HepG2 (cell line): ENCODE results near the gene QPCT. TPM values are rescaled to one million over a fixed set of nuclear protein-coding genes. Genes with fewer than 3 reads are reported as not detected.

Experiments used
- GATA4 ChIP-seq: sonication (generic); IDR thresholded peaks from 2 replicates; pipeline ENCODE4 v1.6.1; 2016; ENCODE audit warnings: antibody characterized with exemption, low read depth, borderline replicate concordance
- MIXL1 ChIP-seq: IDR thresholded peaks from 2 replicates; pipeline ENCODE4 v1.6.1; 2016
- RFX5 ChIP-seq: IDR thresholded peaks from 2 replicates; pipeline ENCODE4 v1.6.1; 2011; ENCODE audit warnings: low read depth, low read length, improper control_type of control experiment
- SPEN ChIP-seq: sonication (generic); formaldehyde crosslinking; IDR thresholded peaks from 2 replicates; pipeline ENCODE4 v1.5.1; 2020; ENCODE audit warnings: low read depth, mild to moderate bottlenecking, missing genetic modification reagents
- ZFP36L1 ChIP-seq: sonication (generic); formaldehyde crosslinking; IDR thresholded peaks from 2 replicates; pipeline ENCODE4 v1.8.0; 2022; ENCODE audit warnings: mild to moderate bottlenecking, missing genetic modification reagents, moderate library complexity
- ZNF30 ChIP-seq: sonication (generic); formaldehyde crosslinking; IDR thresholded peaks from 2 replicates; pipeline ENCODE4 v1.5.0; 2020; ENCODE audit warnings: mild to moderate bottlenecking, missing genetic modification reagents
- ZNF749 ChIP-seq: sonication (generic); formaldehyde crosslinking; IDR thresholded peaks from 2 replicates; pipeline ENCODE4 v1.8.0; 2022; ENCODE audit warnings: mild to moderate bottlenecking, missing genetic modification reagents, moderate library complexity, borderline replicate concordance
- ZNF777 ChIP-seq: sonication (generic); formaldehyde crosslinking; IDR thresholded peaks from 2 replicates; pipeline ENCODE4 v1.4.0; 2020; ENCODE audit warnings: missing genetic modification reagents
- ZNF780A ChIP-seq: sonication (generic); formaldehyde crosslinking; IDR thresholded peaks from 2 replicates; pipeline ENCODE4 v1.8.0; 2022; ENCODE audit warnings: mild to moderate bottlenecking, missing genetic modification reagents, moderate library complexity
- polyA plus RNA-seq, 8 experiments: library from polyadenylated mRNA; depleted of rRNA in 3 of 8; stranded (reverse) in 7 of 8; unstranded in 1 of 8; fragments of >200 nt; fragmentation: Illumina TruSeq in 4 of 8; extraction: Trizol in 4 of 8; gene quantifications; 2 replicates each; pipeline versions ENCODE4 v1.2.1 to v1.2.3, GENCODE V29; 2011 to 2016; ENCODE audit warnings: low read depth in 4 of 8, missing spikeins in 1 of 8, mixed read lengths in 1 of 8; ENCODE audit not compliant: insufficient read depth in 1 of 8
- total RNA-seq, 5 experiments: library from RNA; depleted of rRNA; stranded (reverse); fragments of >200 nt; fragmentation: Illumina TruSeq; extraction: Trizol; gene quantifications; 2 replicates each; pipeline ENCODE4 v1.2.3, GENCODE V29; 2016; ENCODE audit warnings: low read depth in 1 of 5
- TF ChIP-seq, protein P1 (sequence below): sonication (generic); formaldehyde crosslinking; IDR thresholded peaks from 2 replicates; pipeline ENCODE4 v1.9.0; 2021; ENCODE audit warnings: missing genetic modification reagents, borderline replicate concordance
- TF ChIP-seq, protein P2 (sequence below): IDR thresholded peaks from 2 replicates; pipeline ENCODE4 v1.6.1; 2018; ENCODE audit warnings: missing genetic modification reagents, mild to moderate bottlenecking, missing compliant biosample characterization
- TF ChIP-seq, protein P3 (sequence below): sonication (generic); formaldehyde crosslinking; IDR thresholded peaks from 2 replicates; pipeline ENCODE4 v1.5.0; 2020; ENCODE audit warnings: missing genetic modification reagents, mild to moderate bottlenecking, borderline replicate concordance
- TF ChIP-seq, protein P4 (sequence below): sonication (generic); formaldehyde crosslinking; IDR thresholded peaks from 2 replicates; pipeline ENCODE4 v1.8.0; 2022; ENCODE audit warnings: missing genetic modification reagents, mild to moderate bottlenecking, inconsistent platforms, borderline replicate concordance
- TF ChIP-seq, protein P5 (sequence below): sonication (generic); formaldehyde crosslinking; conservative IDR thresholded peaks from 2 replicates; pipeline ENCODE4 v1.8.0; 2022; ENCODE audit warnings: missing genetic modification reagents
- TF ChIP-seq, protein P6 (sequence below): sonication (generic); formaldehyde crosslinking; IDR thresholded peaks from 2 replicates; pipeline ENCODE4 v1.9.0; 2021; ENCODE audit warnings: missing genetic modification reagents, borderline replicate concordance
- TF ChIP-seq, protein P7 (sequence below): sonication (generic); IDR thresholded peaks from 2 replicates; pipeline ENCODE4 v1.6.1; 2016; ENCODE audit warnings: low read depth, borderline replicate concordance
- TF ChIP-seq, protein P8 (sequence below): sonication (generic); formaldehyde crosslinking; IDR thresholded peaks from 2 replicates; pipeline ENCODE4 v1.8.1; 2023; ENCODE audit warnings: mild to moderate bottlenecking, missing genetic modification reagents, borderline replicate concordance

Gene QPCT
- total and polyA plus RNA-seq, 2 of the 13 experiments (the other 11 are each of a cell fraction or from before 2014, with no cell fraction given), result 0.77 to 1.2 TPM

DNA sequence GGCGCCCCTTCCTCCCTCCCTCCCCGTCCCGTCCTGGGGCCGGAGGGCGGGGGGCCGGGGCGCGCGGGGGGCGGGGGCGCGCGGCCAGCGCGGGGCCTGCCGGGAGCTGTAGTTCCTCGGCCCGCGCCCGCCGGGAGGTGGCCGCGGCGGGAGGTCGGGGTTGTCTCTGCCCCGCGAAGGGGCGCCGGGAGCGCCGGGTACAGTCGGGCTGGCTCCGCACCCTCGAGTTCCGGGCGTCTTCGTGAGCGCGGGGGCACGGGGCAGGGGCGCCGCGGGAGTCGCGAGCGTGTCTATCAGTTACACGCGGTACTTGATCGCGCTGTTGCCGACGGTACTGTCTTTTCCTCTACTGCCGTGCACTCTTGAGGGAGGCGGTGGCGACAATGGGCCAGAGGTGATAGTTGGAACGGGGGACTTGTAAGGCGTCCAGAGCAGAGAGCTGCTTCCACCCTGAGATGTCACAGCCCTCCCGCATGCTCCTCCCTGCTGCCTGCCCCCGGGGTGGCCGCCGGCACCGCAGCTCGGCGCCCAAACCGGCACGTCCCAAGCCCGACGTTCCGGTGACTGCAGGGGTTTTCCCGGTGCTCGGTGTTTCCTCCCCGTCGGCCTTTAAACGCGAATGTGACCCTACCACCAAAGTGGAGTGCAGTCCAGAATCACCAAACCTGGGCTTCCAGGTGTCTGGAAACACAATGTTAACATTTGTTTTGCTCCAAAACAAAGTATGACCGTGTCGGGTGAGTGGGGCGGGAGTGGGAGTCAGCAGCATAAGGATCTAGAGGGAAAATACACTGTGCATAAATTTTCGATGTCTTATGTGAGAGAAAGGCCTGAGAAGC lies 19.4 kb upstream of the QPCT start, which contains the start of gene PRKD3 (continued):
- TF ChIP-seq, protein P1, sequence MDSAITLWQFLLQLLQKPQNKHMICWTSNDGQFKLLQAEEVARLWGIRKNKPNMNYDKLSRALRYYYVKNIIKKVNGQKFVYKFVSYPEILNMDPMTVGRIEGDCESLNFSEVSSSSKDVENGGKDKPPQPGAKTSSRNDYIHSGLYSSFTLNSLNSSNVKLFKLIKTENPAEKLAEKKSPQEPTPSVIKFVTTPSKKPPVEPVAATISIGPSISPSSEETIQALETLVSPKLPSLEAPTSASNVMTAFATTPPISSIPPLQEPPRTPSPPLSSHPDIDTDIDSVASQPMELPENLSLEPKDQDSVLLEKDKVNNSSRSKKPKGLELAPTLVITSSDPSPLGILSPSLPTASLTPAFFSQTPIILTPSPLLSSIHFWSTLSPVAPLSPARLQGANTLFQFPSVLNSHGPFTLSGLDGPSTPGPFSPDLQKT (CRISPR knock-in tag), result no peak
- TF ChIP-seq, protein P2, sequence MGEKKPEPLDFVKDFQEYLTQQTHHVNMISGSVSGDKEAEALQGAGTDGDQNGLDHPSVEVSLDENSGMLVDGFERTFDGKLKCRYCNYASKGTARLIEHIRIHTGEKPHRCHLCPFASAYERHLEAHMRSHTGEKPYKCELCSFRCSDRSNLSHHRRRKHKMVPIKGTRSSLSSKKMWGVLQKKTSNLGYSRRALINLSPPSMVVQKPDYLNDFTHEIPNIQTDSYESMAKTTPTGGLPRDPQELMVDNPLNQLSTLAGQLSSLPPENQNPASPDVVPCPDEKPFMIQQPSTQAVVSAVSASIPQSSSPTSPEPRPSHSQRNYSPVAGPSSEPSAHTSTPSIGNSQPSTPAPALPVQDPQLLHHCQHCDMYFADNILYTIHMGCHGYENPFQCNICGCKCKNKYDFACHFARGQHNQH (CRISPR knock-in tag), result 0 out of 2 replicates have a peak, but pooled peaks have one; percentile 42
- no peak for TF ChIP-seq GATA4
- TF ChIP-seq, protein P3, sequence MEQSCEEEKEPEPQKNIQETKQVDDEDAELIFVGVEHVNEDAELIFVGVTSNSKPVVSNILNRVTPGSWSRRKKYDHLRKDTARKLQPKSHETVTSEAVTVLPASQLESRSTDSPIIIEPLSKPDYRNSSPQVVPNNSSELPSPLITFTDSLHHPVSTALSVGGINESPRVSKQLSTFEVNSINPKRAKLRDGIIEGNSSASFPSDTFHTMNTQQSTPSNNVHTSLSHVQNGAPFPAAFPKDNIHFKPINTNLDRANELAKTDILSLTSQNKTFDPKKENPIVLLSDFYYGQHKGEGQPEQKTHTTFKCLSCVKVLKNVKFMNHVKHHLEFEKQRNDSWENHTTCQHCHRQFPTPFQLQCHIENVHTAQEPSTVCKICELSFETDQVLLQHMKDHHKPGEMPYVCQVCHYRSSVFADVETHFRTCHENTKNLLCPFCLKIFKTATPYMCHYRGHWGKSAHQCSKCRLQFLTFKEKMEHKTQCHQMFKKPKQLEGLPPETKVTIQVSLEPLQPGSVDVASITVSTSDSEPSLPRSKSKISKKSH (CRISPR knock-in tag), result peak; percentile 37; the same call in 1 of the 2 replicates
- no peak for TF ChIP-seq ZFP36L1 (CRISPR knock-in tag)
- TF ChIP-seq, protein P4, sequence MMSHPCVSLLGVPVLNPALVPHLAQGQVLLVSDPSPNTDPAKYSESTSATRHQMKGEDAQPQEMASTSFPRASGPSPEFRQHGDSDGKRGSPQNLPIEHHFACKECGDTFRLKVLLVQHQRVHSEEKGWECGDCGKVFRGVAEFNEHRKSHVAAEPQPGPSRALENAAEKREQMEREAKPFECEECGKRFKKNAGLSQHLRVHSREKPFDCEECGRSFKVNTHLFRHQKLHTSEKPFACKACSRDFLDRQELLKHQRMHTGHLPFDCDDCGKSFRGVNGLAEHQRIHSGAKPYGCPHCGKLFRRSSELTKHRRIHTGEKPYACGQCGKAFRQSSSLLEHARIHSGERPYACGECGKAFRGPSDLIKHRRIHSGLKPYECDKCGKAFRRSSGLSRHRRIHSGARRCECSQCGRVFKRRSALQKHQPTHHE (CRISPR knock-in tag), result no peak
- TF ChIP-seq, protein P5, sequence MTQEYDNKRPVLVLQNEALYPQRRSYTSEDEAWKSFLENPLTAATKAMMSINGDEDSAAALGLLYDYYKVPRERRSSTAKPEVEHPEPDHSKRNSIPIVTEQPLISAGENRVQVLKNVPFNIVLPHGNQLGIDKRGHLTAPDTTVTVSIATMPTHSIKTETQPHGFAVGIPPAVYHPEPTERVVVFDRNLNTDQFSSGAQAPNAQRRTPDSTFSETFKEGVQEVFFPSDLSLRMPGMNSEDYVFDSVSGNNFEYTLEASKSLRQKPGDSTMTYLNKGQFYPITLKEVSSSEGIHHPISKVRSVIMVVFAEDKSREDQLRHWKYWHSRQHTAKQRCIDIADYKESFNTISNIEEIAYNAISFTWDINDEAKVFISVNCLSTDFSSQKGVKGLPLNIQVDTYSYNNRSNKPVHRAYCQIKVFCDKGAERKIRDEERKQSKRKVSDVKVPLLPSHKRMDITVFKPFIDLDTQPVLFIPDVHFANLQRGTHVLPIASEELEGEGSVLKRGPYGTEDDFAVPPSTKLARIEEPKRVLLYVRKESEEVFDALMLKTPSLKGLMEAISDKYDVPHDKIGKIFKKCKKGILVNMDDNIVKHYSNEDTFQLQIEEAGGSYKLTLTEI, result no peak
- TF ChIP-seq MIXL1, result no peak
- TF ChIP-seq, protein P6, sequence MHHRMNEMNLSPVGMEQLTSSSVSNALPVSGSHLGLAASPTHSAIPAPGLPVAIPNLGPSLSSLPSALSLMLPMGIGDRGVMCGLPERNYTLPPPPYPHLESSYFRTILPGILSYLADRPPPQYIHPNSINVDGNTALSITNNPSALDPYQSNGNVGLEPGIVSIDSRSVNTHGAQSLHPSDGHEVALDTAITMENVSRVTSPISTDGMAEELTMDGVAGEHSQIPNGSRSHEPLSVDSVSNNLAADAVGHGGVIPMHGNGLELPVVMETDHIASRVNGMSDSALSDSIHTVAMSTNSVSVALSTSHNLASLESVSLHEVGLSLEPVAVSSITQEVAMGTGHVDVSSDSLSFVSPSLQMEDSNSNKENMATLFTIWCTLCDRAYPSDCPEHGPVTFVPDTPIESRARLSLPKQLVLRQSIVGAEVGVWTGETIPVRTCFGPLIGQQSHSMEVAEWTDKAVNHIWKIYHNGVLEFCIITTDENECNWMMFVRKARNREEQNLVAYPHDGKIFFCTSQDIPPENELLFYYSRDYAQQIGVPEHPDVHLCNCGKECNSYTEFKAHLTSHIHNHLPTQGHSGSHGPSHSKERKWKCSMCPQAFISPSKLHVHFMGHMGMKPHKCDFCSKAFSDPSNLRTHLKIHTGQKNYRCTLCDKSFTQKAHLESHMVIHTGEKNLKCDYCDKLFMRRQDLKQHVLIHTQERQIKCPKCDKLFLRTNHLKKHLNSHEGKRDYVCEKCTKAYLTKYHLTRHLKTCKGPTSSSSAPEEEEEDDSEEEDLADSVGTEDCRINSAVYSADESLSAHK (CRISPR knock-in tag), result no peak
- TF ChIP-seq, protein P7, sequence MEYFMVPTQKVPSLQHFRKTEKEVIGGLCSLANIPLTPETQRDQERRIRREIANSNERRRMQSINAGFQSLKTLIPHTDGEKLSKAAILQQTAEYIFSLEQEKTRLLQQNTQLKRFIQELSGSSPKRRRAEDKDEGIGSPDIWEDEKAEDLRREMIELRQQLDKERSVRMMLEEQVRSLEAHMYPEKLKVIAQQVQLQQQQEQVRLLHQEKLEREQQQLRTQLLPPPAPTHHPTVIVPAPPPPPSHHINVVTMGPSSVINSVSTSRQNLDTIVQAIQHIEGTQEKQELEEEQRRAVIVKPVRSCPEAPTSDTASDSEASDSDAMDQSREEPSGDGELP, result no peak
- 0 out of 2 replicates have a peak, but pooled peaks have one; percentile 50 for TF ChIP-seq ZNF780A (CRISPR knock-in tag)
- TF ChIP-seq ZNF777 (CRISPR knock-in tag), result peak; percentile 99
- TF ChIP-seq RFX5, result no peak
- no peak; the same call in 1 of the 2 replicates for TF ChIP-seq SPEN
- TF ChIP-seq ZNF30, result 0 out of 2 replicates have a peak, but pooled peaks have one; percentile 53
- TF ChIP-seq ZNF749 (CRISPR knock-in tag), result no peak
- TF ChIP-seq, protein P8, sequence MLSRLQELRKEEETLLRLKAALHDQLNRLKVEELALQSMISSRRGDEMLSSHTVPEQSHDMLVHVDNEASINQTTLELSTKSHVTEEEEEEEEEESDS (CRISPR knock-in tag), result no peak
